Sigmoid colon (tissue), 4 donors: ENCODE measurements around the gene ASF1B.

Experiments used
- POLR2A ChIP-seq, 2 donors: fragments of 450-650 bp; IDR thresholded peaks; one replicate each; pipeline ENCODE4 v1.6.1; 2016; ENCODE audit warnings: antibody characterized with exemption in 2 of 2, mild to moderate bottlenecking in 2 of 2, moderate library complexity in 2 of 2
- POLR2AphosphoS5 ChIP-seq, 4 donors: sonication (generic); formaldehyde crosslinking; IDR thresholded peaks; one replicate each; pipeline ENCODE4 v1.6.1; 2017; ENCODE audit warnings: antibody characterized with exemption in 4 of 4
- TF ChIP-seq, protein P1 (sequence below), 4 experiments: fragments of 450-650 bp in 3 of 4; fragments of 200-600 bp in 1 of 4; IDR thresholded peaks; one replicate each; pipeline ENCODE4 v1.5.1; 2016 to 2019; ENCODE audit warnings: antibody characterized with exemption in 4 of 4, mild to moderate bottlenecking in 3 of 4, moderate library complexity in 2 of 4

DNA sequence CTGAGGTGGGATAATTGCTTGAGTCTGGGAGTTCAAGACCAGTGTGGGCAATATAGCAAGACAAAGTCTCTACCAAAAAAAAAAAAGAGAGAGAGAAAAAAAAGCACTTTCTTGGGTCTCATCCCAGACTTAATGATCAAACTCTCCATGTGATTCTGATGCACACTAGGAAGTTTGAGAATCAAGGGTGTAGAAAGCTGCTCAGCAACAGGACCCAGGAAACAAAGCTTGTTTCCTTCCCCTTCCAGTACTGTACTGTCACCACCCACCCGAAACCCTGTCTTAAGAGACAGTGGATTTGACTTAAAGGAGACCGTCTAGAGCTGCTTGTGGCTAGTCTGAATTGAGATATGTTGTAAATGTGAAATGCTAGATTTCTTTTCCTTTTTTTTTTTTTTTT lies 58.0 kb downstream of the ASF1B start:
- no peak for TF ChIP-seq POLR2A (IDR thresholded peaks at IDR 0.05)
- TF ChIP-seq, protein P1, sequence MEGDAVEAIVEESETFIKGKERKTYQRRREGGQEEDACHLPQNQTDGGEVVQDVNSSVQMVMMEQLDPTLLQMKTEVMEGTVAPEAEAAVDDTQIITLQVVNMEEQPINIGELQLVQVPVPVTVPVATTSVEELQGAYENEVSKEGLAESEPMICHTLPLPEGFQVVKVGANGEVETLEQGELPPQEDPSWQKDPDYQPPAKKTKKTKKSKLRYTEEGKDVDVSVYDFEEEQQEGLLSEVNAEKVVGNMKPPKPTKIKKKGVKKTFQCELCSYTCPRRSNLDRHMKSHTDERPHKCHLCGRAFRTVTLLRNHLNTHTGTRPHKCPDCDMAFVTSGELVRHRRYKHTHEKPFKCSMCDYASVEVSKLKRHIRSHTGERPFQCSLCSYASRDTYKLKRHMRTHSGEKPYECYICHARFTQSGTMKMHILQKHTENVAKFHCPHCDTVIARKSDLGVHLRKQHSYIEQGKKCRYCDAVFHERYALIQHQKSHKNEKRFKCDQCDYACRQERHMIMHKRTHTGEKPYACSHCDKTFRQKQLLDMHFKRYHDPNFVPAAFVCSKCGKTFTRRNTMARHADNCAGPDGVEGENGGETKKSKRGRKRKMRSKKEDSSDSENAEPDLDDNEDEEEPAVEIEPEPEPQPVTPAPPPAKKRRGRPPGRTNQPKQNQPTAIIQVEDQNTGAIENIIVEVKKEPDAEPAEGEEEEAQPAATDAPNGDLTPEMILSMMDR (IDR thresholded peaks at IDR 0.05), result no peak
- peak in 1 of 4 donors; percentile 11 for TF ChIP-seq POLR2AphosphoS5 (IDR thresholded peaks at IDR 0.05)
